NCI-H2029 (cell line): ENCODE results near the gene KIR2DL4.
"Not testable (repeated sequence)": the region's sequence is repeated elsewhere in the genome, so short reads cannot be mapped to it uniquely, and the experiment has no call there.

Experiments
- DNase-seq: peaks from one replicate; lab custom pipeline; 2025; lab: John Stamatoyannopoulos, UW

Gene KIR2DL4

DNA sequence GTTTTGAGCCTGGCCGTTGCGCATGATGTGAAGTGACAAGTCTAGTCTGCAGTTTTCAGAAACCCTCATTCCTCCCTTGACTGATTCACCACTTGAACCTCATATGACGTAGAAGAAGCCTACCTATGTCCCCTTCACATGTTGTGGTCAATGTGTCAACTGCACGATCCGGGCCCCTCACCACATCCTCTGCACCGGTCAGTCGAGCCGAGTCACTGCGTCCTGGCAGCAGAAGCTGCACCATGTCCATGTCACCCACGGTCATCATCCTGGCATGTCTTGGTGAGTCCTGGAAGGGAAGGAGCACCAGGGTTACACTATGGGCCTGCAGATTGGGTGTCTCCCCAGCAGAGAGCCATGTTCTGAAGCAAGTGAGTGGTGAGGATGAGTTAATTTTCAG, at the start of gene KIR2DL4:
Gene KIR2DL4, plus strand, starts transcription at position 201 of the 400 bp plus-strand sequence. Its CDS starts 42 bp downstream, at position 243.
- no peak for DNase-seq

DNA sequence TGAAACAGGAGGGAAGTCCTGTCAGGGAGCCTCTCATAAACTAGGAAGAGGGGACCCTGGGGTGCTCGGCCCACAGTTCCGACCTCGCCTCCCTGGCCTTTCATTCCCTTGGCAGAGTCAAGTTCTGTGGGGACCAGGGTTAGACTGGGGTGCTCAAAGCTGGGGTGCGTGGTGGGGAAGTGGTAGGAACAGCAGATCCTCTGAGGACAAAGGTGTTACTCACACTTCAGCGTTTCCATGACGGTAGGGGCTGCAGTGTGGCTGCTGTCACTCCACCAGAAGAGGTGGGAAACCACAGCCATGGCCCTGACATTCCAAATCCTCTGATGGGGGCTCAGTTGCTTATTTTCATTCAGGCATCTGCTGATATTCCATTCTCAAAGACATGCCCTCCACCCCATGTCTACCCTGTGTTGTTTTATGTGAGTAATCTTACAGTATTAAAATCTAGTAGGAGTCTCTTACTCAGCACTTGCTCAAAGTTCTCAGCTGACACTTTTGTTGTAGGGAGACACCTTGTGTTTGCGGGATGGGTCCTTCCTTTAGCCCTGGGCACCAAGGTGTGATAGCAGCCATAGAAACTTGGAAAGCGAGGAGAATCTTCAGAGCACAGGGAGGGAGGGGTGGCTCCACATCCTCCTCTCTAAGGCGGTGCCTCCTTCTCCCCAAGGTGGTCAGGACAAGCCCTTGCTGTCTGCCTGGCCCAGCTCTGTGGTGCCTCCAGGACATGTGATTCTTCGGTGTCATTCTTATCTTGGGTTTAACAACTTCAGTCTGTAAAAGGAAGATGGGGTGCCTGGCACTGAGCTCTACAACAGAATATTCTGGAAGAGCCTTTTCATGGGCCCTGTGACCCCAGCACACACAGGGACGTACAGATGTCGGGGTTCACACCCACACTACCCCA, 47.0 kb upstream of the KIR2DL4 start:
- not testable (repeated sequence) for DNase-seq

DNA sequence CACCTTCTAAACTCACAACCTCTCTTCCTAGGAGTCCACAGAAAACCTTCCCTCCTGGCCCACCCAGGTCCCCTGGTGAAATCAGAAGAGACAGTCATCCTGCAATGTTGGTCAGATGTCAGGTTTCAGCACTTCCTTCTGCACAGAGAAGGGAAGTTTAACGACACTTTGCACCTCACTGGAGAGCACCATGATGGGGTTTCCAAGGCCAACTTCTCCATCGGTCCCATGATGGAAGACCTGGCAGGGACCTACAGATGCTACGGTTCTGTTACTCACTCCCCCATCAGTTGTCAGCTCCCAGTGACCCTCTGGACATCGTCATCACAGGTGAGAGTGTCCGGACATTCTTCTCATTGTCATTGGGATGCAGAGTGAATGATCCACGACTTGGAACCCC, 44.8 kb upstream of the KIR2DL4 start:
- not testable (repeated sequence) for DNase-seq

DNA sequence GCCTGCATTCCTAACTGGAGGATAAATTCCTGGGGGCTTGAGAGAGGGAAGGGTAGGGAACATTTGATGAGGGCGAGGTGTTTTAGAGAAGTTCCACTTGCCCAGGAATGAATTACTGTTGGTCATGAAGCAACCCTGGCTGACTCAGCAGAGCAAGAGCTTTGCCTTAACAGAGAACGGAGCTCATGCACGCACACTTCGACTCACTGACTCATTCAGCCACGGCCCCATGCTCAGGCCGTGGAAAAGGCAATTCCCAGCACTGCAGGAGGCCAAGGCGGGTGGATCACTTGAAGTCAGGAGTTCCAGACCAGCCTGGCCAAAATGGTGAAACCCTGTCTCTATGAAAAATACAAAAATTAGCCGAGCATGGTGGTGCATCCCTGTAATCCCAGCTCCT, 39.2 kb upstream of the KIR2DL4 start:
- not testable (repeated sequence) for DNase-seq

DNA sequence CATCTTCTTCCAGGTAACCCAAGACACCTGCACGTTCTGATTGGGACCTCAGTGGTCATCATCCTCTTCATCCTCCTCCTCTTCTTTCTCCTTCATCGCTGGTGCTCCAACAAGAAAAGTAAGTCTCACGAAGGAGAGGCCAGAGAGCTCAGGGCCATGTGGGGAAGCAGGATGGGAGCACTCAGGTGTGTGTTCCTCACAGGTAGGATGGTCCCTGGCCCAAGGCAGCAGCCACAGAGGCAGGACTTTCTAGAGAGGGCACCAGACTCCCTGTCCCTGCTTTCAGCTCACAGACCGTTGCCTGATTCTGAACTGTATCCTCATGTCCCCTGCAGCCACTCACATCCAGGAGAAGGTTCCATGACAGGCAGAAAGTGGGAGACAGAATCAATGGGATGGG, 36.9 kb upstream of the KIR2DL4 start:
- not testable (repeated sequence) for DNase-seq

DNA sequence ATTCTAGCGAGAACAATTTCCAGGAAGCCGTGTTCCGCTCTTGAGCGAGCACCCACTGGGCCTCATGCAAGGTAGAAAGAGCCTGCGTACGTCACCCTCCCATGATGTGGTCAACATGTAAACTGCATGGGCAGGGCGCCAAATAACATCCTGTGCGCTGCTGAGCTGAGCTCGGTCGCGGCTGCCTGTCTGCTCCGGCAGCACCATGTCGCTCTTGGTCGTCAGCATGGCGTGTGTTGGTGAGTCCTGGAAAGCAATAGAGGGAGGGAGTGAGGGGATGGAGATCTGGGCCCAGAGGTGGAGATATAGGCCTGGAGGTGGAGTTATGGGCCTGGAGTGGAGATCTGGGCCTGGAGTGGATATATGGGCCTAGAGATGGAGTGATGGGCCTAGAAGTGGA, 33.8 kb upstream of the KIR2DL4 start, which contains the start of gene KIR2DL1:
Gene KIR2DL1, plus strand, starts transcription at position 148 of the 400 bp plus-strand sequence. Its CDS starts 58 bp downstream, at position 206.
- DNase-seq: not testable (repeated sequence)

DNA sequence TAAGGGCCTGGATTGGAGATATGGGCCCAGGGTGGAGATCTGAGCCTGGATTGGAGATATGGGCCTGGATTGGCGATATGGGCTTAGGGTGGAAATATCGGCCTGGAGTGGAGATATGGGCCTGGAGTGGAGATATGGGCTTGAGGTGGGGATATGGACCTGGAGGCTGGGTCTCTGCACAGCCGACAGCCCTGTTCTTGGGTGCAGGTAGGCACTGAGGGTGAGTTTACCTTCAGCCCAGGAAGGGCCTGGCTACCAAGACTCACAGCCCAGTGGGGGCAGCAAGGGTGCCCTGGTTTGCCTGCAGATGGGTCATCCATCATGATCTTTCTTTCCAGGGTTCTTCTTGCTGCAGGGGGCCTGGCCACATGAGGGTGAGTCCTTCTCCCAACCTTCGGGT, 32.9 kb upstream of the KIR2DL4 start:
- DNase-seq: not testable (repeated sequence)

DNA sequence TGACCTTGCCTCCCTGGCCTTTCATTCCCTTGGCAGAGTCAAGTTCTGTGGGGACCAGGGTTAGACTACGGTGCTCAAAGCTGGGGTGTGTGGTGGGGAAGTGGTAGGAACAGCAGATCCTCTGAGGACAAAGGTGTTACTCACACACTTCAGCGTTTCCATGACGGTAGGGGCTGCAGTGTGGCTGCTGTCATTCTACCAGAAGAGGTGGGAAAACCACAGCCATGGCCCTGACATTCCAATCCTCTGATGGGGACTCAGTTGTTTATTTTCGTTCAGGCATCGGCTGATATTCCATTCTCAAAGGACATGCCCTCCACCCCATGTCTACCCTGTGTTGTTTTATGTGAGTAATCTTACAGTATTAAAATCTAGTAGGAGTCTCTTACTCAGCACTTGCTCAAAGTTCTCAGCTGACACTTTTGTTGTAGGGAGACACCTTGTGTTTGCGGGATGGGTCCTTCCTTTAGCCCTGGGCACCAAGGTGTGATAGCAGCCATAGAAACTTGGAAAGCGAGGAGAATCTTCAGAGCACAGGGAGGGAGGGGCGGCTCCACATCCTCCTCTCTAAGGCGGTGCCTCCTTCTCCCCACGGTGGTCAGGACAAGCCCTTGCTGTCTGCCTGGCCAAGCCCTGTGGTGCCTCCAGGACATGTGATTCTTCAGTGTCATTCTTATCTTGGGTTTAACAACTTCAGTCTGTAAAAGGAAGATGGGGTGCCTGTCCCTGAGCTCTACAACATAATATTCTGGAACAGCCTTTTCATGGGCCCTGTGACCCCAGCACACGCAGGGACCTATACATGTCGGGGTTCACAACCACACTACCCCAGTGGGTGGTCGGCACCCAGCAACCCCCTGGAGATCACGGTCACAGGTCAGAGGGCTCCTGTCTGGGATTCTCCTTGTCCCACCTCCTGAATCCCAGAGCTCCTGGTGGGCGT, 32.1 kb upstream of the KIR2DL4 start:
- DNase-seq: not testable (repeated sequence)

DNA sequence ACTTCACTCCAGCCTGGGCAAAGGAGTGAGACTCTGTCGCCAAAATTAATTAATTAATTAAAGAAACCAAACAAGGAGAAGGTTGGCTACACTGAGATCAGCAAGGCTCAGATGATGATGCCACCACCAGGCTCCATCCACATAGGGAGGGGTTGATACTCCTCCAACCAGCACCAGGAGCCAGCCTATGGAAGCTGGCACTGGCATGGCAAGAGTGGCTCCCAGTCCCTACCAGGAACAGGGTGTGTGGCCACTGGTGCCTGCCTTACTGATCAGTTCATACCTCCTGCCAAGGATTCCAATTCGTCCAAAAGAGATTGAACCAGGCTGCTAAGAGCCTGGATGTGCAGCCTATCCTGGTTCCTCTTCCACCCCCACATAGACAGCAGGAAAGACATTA, 30.7 kb upstream of the KIR2DL4 start:
- not testable (repeated sequence) for DNase-seq

DNA sequence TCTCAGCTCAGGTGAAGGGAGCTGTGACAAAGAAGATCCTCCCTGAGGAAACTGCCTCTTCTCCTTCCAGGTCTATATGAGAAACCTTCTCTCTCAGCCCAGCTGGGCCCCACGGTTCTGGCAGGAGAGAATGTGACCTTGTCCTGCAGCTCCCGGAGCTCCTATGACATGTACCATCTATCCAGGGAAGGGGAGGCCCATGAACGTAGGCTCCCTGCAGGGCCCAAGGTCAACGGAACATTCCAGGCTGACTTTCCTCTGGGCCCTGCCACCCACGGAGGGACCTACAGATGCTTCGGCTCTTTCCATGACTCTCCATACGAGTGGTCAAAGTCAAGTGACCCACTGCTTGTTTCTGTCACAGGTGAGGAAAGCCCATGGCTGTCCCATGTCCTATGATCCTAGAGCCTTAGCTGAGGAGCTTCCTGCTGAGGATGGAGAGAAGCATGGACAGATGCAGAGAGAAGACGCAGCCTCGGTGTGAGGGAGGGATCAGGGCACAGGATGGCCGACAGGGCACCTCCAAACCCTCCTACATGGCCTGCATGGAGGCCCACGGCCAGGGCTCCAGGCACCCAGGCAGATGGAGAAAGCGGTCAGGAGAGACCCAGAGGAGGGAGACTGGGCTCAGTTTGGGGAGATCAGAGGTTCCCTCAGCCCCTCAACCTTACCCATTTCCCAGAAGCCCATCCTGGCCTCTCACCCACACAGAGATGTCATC, 28.2 kb upstream of the KIR2DL4 start:
- not testable (repeated sequence) for DNase-seq

DNA sequence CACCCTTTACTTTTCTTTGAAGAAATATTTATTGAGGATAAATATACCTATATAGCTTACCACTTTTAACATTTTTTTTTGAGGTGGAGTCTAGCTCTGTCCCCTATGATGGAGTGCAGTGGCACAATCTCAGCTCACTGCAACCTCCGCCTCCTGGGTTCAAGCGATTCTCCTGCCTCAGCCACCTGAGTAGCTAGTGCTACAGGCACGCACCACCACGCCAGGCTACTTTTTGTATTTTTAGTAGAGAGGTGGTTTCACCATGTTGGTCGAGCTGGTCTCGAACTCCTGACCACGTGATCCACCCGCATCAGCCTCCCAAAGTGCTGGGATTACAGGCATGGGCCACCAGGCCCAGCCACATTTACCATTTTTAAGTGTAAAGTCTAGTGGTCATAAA, 27.6 kb upstream of the KIR2DL4 start:
- not testable (repeated sequence) for DNase-seq

DNA sequence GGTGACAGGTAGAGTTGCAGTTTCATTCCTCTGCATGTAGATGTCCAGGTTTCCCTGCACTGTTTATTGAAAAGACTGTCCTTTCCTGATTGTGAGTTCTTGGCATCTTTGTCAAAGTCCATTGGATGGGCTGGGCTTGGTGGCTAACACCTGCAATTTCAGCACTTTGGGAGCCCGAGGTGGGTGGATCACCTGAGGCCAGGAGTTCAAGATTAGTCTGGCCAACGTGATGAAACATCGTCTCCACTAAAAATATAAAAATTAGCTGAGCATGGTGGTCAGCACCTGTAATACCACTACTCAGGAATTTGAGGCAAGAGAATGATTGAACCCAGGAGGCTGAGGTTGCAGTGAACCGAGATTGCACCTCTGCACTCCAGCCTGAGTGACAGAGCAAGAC, 25.6 kb upstream of the KIR2DL4 start:
- DNase-seq: not testable (repeated sequence)

DNA sequence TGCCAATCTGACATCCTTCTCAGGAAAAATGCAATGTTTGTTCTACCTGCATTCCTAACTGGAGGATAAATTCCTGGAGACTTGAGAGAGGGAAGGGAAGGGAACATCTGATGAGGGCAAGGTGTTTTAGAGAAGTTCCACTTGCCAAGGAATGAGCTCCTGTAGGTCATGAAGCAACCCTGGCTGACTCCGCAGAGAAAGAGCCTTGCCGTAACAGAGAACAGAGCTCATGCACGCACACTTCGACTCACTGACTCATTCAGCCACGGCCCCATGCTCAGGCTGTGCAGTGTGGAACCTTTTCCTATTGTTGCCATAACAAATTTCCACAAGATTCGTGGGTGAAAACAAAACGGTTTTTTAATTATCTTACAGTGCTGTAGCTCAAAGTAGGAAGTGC, 24.5 kb upstream of the KIR2DL4 start:
- DNase-seq: not testable (repeated sequence)

DNA sequence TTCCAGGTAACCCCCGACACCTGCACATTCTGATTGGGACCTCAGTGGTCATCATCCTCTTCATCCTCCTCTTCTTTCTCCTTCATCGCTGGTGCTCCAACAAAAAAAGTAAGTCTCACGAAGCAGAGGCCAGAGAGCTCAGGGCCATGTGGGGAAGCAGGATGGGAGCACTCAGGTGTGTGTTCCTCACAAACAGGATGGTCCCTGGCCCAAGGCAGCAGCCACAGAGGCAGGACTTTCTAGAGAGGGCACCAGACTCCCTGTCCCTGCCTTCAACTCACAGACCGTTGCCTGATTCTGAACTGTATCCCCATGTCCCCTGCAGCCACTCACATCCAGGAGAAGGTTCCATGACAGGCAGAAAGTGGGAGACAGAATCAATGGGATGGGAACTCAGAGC, 20.5 kb upstream of the KIR2DL4 start:
- DNase-seq: not testable (repeated sequence)

DNA sequence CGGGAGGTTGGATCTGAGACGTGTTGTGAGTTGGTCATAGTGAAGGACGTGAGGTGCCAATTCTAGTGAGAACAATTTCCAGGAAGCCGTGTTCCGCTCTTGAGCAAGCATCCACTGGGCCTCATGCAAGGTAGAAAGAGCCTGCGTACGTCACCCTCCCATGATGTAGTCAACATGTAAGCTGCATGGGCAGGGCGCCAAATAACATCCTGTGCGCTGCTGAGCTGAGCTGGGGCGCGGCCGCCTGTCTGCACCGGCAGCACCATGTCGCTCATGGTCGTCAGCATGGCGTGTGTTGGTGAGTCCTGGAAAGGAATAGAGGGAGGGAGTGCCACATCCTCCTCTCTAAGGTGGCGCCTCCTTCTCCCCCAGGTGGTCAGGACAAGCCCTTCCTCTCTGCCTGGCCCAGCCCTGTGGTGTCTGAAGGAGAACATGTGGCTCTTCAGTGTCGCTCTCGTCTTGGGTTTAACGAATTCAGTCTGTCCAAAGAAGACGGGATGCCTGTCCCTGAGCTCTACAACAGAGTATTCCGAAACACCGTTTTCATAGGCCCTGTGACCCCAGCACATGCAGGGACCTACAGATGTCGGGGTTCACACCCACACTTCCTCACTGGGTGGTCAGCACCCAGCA, 17.2 kb upstream of the KIR2DL4 start:
- DNase-seq: peak; percentile 57

DNA sequence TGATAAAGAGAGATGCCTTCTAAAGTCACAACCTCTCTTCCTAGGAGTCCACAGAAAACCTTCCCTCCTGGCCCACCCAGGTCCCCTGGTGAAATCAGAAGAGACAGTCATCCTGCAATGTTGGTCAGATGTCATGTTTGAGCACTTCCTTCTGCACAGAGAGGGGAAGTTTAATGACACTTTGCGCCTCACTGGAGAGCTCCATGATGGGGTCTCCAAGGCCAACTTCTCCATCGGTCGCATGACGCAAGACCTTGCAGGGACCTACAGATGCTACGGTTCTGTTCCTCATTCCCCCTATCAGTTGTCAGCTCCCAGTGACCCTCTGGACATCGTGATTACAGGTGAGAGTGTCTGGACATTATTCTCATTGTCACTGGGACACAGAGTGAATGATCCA, 15.3 kb upstream of the KIR2DL4 start:
- DNase-seq: not testable (repeated sequence)

DNA sequence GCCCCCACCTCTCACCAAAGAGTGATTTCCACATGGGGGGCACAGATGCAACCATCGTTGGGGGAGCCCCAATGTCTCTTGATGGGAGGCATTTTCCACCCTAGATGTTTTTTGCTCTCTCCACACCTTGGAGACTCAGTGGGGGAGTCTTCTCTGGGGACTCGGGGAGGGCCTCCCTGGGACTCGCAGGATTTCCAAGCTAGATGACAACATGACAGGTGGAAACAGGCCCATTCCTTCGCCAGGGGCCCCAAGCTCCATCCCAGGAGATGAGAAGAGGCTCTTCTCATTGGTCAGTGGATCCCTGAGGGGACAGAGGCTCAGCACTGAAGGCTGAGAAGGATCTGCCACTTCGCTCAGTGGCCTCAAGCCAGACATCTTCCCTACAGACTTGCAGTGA, 12.7 kb upstream of the KIR2DL4 start:
- DNase-seq: no peak

DNA sequence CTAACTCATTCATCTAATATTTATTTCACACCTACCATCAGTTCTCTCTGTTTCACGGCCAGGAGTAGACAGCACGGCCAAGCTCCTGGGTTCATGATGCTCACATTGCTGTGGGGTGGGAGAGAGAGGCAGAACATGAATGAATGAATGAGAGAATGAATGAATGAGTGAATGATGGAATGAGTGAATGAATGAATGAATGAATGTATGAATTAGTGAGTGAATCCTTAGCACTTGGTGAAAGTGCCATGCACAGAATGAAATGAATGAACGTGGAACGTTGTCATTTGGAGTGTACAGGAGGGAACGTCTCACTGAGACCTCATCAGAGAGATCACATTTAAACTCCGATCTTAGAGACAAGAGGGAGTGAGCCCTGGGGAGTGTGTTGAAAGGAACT, 11.9 kb upstream of the KIR2DL4 start:
- DNase-seq: no peak

DNA sequence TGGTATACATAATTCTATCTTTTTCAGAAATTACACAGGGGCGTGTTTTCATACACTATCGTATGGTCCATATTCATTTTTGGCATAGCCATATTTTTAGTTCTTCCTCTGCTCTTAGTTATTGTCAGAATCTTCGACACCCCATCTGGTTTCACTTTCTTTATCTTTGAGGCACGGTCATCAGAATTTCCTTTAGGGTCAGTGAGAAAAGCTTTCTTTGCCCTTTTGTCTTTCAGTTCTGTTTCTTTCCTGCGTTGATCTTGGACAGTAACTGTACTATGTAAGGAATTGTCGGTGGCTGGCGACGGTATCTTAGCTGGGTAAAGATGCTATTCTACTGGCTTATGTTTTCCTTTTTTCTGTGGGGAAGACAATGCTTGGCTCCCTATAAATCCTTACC, 10.6 kb upstream of the KIR2DL4 start:
- no peak for DNase-seq

DNA sequence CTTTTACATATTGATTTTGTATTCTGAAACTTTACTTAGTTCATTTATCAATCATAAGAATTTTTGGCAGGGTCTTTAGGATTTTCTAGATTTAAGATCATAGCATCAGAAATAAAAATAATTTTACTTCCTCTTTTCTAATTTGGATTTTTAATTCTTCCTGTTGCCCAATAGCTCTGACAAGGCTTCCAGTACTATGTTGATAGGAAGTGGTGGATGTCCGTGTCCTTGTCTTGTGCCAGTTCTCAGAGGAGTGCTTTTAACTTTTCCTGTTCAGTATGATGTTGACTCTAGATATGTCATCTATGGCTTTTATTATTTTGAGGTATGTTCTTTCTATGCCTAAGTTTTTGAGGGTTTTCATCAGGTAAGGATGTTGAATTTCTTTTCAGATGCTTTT, 7.7 kb upstream of the KIR2DL4 start:
- DNase-seq: no peak

DNA sequence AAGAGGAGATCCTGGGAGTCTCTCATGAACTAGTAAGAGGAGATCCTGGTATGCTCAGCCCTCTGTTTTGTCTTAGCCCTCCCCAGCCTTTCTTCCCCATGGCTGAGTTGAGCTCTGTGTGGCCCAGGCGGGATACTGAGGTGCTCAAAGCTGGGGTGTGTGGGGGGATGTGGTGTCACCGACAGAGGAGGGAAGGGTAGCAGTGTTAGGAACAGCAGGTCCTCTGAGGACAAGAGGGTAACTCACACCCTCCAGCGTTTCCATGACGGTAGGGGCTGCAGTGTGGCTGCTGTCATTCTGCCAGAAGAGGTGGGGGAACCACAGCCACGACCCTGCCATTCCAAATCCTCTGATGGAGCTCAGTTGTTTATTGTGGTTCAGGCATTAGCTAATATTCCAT, 691 bp downstream of the KIR2DL4 start:
- DNase-seq: no peak
